UCSD-AML1 (cell line): ENCODE data around the gene FRMD8.

Experiments
- DNase-seq: peaks from one replicate; lab custom pipeline; 2025; ENCODE audit not compliant: unreplicated experiment; lab: John Stamatoyannopoulos, UW

The FRMD8 gene

GRCh38 chr11:65392899-65393298 lies 6.5 kb downstream of the FRMD8 start:
- no peak for DNase-seq

- no peak for DNase-seq
Measured at GRCh38 chr11:65393513-65394079, 7.2 kb downstream of the FRMD8 start.

- DNase-seq: no peak
Measured at GRCh38 chr11:65394125-65394536, 7.7 kb downstream of the FRMD8 start.

GRCh38 chr11:65395961-65396530 lies 9.6 kb downstream of the FRMD8 start:
- no peak for DNase-seq

DNA sequence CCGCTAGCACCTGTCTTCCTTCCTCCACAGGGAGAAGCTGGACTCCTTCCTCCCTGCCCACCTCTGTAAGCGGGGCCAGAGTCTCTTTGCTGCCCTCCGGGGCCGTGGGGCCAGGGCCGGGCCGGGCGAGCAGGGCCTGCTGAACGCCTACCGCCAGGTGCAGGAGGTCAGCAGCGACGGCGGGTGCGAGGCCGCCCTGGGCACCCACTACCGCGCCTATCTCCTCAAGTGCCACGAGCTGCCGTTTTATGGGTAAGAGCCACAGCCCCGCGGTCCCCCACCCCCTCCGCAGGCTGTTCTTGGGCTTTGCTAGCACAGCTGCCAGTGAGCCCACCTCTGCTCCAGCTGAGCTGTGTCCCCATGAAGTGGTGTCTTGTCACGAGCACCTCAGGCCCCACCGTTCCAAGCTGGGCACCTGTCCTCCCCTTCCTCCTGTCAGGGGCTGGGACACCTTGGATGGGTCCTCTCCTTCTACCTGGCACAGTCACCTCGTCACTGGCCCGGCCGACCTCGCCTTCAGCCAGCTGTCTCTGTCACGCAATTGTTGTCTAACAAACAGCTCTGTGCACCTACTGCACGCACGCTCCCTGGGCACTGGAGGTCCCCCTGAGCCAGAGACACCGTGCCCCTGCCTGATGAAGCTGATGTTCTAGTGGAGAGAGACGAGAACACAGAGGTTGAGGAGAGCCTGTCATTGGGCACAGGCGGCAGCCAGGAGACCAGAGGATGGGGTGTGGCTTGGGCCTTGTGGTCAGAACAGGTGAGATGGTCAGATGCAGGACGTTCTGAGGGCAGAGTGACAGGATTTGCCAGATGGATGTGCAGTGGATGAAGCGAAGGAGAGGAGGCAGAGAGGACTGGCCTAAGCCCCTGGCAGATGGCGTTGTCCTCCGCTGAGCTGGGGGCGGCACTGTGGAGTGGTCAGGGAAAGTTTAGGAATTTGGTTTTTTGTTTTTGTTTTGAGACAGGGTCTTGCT lies 10.6 kb downstream of the FRMD8 start:
- no peak for DNase-seq

- DNase-seq: no peak
Measured at GRCh38 chr11:65398362-65398910, 12.0 kb downstream of the FRMD8 start.

GRCh38 chr11:65399249-65399648 lies 12.8 kb downstream of the FRMD8 start:
- no peak for DNase-seq

DNA sequence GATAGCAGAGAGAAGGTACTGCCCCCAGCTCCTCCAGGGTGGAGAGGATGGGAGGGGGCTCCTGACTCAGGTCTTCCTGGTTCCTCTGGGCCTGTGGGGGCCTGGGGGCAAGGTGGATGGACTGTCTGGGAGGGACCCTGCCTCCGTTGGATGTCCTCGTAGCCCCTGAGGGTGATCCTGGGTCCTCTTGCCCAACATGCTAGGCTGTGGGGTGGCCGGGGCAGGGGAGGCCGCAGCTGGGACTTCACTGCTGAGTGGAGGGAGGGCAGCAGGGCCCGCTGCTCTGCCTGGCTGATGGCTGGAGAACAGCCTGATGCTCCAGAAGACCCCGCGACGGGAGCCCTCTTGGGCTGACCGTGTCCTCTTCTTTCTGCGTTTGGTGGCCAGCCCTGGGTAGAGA lies 13.4 kb downstream of the FRMD8 start:
- no peak for DNase-seq

- DNase-seq: no peak
Measured at GRCh38 chr11:65400307-65401072, 14.1 kb downstream of the FRMD8 start.

DNA sequence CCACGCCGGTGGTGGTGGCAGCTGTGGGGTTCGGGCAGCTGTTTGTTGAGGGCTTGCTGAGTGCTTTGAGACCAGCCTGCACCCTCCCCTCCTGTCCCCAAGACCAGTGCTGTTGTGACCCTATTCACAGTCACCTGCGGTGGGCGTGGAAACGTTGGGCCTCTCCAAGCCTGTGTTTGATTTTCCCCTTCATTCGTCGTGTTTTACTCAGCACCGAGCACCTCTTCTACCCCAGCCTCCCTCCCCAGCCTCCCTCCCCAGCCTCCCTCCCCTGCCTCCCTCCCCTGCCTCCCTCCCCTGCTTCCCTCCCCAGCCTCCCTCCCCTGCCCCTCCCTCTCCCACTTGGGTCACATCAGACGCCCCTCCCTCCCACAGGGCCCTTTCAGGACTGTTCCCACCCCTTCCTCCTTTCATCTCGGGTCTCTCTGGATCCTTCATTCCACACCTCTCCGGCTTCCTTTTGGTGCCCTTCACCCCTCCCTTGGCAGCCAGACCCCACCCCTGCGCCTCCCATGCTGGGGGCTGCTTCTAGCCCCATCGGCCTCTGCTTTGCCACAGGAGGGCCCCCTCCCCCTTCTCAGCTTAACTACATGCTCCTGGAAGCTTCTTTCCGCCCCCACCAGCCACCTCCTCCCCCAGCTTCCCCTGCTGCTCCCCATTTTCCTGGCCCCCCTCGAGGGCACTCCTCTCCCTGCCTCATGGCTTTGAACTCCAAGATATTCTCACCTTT lies 14.8 kb downstream of the FRMD8 start:
- no peak for DNase-seq

DNA sequence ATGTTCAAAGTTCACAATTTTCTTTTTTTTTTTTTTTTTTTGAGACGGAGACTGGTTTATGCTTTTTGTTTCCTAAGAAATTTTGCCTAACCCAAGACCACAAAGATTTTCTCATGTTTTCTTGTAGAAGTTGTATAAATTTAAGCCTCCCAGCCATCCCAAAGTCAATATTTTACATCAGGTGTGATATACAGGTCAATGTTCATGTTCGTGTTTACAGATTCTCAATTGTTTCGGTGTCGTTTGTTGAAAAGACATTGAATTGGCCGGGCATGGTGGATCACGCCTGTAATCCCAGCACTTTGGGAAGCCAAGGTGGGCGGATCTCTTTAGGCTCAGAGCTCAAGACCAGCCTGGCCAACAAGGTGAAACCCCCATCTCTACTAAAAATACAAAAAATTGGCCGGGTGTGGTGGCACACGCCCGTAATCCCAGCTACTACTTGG lies 15.4 kb downstream of the FRMD8 start:
- no peak for DNase-seq

DNA sequence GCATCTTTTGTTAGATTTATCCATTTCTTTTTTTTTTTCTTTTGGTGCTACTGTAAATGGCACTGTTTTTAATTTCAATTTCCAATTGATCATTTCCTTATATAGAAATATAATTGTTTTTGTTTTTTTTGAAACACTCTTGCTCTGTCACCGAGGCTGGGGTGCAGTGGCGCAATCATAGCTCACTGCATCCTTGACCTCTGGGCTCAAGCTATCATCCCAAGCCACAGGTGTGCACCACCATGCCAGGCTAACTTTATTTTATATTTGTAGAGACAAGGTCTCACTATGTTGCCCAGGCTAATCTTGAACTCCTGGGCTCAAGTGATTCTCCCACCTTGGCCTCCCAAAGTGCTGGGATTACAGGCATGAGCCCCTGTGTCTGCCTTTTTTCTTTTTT lies 16.4 kb downstream of the FRMD8 start:
- DNase-seq: no peak

DNA sequence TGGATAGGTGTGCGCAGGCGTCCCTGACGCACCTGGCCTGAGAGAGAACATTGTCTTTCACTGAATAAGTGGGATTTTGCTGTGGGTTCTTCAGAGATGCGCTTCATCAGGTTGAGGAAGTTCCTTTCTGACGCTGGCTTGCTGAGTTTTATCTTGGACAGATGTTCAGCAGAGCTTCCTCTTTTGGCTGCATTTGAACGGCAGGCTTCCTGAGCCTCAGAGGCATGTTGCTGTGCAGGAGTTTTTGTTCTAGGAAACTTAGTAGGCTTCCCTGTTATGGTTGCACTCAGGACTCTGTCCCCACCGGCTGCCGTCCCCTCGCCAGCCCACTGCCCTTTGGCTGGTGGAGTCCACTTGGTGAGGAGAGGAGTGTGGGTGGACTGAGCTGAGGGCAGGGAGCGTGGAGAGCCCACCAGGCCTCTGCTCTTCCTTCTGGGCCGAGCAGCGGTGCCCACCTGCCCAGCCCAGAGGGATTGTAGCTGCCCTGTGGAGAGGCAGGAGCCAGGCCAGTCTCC lies 17.2 kb downstream of the FRMD8 start:
- DNase-seq: peak; percentile 66

DNA sequence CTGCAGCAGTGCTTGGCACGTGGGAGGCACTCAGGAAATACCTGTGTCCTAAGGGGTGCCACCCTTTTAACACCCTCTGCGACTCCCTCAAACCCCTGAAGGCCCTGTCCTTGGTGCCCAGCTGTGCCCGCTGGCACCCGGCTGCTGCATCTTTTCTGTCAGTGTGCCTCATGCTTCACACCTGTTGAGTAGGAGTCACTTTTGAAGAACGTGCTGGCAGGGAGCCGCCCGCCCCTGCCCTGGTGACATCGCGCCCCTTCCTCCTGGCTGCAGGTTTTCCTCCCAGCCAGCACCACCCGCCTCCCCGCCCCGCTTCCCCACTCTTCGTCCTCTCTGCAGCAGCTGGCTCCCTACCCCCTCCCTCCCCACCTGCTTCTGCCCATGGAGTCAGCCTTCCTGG lies 17.8 kb downstream of the FRMD8 start:
- DNase-seq: no peak

GRCh38 chr11:65404638-65405339 lies 18.4 kb downstream of the FRMD8 start:
- no peak for DNase-seq

DNA sequence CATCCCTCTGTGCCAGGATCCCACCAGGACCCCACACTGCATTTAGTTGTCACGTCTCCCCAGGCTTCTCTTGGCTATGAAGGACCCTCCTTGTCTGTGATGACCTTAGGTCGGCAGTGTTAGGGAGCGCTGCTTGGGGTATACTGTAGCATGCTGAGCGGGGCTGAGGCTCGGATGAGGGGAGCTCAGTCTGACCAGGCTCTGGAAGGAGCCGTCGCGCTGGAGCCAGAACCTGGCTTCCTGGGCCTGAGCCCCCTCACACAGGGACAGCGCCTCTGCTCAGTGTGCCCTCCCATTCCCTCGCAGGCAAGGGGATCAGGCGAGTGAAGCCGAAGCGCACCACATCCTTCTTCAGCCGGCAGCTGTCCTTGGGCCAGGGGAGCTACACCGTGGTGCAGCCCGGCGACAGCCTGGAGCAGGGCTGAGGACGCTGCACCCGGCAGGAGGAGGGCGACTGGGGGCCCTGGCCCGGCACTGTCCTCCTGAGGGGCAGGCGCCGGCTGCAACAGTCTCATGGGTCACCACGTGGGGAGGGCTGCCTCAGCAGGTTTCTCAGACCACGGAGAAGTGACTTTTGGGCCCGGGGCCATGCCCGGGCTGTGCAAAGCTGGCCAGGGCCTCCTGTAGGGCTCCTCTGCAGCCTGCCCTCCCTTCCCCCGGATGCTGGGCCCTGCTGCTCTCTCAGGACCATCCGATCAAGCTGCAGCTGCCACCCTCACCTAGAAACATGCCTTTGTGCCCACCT lies 24.7 kb downstream of the FRMD8 start:
- DNase-seq: no peak

DNA sequence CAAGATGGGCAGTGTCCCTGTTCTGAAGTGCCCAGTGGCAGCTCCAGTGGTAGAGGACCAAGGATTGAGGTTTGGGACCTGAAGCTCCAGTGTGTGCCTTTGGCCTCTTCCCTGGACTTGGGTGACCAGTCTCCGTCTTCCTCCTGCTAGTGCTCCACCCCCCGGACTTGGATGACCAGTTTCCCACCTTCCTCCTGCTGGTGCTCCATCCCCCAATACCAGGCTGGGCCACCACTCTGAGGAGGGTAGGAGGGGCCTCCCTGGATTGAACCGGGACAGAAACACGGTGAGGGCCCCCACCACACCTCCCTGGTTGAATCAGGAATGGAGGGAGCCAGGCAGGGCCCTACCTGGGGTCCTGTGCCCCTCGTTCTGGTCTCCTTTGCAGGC lies 25.2 kb downstream of the FRMD8 start:
- no peak for DNase-seq

DNA sequence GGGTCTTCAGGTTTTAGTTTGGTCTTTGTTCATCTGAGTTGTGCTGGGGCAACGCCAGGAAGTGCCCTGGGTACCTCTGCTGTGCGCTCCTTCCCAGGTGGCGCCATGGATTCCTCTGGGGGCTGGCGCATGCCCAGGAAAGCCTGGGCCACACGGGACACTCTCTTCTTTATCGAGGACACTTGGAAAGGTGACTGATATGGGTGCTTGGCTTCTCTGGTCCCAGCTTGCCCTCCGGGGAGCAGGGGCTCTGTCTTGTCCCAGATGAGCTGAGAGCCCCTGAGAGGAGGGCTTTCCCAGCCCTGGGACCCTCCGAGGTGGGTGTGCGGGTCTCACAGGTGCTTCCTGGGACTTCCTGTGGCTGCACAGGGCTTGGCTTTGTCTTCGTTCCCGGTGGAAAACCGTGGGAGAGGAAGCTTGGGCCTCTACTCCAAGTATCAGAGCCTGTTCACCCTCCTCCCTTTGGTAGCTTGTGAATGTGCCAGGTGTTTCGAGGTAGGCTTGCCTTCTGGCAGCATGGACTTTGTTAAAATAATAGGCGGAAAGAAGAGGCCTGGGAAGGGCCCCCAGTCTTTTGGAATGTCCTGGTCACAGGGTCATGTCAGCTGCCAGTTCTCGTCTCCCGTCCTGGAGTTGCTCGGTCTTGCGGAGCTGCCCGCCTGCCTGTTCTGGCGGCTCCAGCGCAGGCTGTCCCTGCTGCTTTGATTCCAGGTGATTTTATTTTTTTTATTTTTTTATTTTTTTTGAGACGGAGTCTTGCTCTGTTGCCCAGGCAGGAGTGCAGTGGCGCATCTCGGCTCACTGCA lies 26.0 kb downstream of the FRMD8 start:
- no peak for DNase-seq
